HG02642 (cell line): Measurements from ENCODE around the gene FSD2.
A peak's percentile ranks its signal among the peaks of the same experiment; 100 is the strongest.

Source experiments
- ATAC-seq: cut with Tn5 transposase; IDR thresholded peaks from one replicate; pipeline ENCODE4 v1.9.1; 2021; ENCODE audit warnings: mild to moderate bottlenecking; ENCODE audit not compliant: unreplicated experiment, poor library complexity

Gene FSD2

GRCh38 chr15:82805994-82806406, at the start of gene FSD2:
TSS of gene FSD2 (minus strand) at chr15:82806069. CDS start at chr15:82787390, 18,679 bp downstream.
- peak; percentile 46 for ATAC-seq

- no peak for ATAC-seq
Measured at GRCh38 chr15:82854554-82854953, 48.7 kb upstream of the FSD2 start.

- ATAC-seq: no peak
Measured at GRCh38 chr15:82852941-82853561, 47.2 kb upstream of the FSD2 start.

GRCh38 chr15:82851981-82852511, 46.2 kb upstream of the FSD2 start:
- ATAC-seq: no peak

- no peak for ATAC-seq
Measured at GRCh38 chr15:82851306-82851850, 45.5 kb upstream of the FSD2 start.

GRCh38 chr15:82850731-82851130, 44.9 kb upstream of the FSD2 start:
- no peak for ATAC-seq

- ATAC-seq: peak; percentile 47
Measured at GRCh38 chr15:82849556-82850512, 44.0 kb upstream of the FSD2 start.

DNA sequence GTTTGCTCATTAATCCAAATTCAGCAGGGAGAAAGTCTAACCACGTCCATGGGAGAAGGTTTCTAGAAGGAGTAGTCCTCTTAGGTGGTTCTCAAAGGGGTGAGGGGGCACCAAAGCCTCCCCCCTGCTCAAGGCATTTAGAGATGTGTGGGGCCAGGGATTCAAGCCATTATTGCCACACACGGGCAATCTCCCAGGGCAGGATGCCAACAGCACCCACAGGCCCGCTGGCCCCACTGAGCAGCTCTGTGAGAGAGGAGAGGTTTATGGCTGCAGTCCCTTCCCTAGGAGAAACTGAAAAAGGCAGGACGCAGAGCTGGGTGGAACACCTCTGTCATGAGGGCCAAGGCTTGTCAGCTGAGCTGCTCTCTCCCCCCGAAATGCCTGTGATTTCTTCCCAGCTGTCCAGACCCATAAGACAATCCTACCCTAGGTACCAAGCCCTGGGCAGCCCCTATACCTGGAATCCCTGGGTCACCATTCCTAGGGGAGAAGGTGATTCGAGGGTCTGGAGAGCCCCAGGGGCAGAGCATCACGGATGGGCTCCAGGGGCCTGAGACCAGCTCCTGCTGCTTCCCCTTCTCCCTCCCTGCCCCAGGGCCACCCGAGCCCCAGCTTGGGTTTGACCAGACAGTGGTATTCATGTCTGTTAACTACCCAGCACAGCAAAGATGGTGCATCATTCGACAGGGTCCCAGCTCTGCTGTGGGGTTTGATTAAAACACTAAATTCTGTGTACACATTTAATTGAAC, 42.5 kb upstream of the FSD2 start:
- no peak for ATAC-seq

DNA sequence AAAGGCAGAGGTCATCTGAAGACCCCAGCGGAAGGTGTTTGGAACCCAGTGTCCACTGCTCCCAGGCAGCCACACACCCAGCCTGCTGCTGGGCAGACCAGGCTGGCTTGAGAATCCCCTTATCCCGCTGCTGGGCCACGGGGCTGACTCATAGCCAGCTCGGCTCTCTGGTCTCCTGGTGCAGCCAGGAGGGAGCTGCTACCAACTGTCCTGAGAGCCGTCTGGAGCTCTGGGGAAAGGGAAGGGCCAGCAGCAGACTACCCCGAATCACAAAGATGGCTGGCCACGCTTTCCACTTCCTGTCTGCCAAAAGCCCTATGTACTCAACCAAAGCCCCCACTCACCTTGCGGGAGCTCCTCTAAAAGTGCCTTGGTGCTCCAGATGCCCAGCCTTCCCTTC, 41.8 kb upstream of the FSD2 start:
- ATAC-seq: no peak

- ATAC-seq: no peak
Measured at GRCh38 chr15:82846621-82847020, 40.8 kb upstream of the FSD2 start.

DNA sequence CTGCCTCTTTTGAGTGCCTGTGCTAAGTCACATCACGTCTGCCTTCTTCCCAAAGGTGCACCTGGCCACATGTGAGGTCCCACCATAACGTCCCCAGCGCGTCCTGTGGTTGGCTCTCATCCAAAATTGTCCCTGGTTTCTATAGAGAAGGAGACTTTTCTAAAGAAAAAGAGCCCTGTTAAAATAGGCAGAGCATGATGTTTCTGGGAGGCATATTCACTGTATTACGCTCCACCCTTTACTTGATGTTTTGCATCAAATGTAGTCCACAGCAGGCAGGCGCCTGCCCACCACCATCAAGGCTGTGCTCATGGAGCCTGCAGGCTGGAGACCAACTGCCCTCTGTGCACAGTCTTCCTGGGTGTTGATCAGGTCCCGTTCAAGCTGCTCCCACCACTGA, 39.8 kb upstream of the FSD2 start:
- no peak for ATAC-seq

DNA sequence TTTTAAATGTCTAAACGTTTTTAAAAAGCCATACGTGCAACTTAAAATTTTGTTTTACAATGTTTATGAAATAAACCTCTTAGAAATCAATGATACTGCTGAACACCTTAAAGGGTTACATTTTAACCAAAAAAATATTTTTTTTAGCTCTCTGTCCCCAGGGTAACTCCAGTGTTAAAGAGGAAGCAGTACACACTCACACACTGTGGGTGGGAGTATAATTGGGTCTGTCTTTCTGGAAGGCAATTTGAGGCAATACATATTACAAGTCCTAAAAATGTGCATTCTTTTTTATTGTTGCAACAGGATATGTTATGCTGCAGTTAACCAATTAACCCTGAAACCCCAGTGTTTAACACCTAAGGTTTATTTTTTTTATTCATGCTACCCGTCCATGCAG, 37.7 kb upstream of the FSD2 start:
- no peak for ATAC-seq

DNA sequence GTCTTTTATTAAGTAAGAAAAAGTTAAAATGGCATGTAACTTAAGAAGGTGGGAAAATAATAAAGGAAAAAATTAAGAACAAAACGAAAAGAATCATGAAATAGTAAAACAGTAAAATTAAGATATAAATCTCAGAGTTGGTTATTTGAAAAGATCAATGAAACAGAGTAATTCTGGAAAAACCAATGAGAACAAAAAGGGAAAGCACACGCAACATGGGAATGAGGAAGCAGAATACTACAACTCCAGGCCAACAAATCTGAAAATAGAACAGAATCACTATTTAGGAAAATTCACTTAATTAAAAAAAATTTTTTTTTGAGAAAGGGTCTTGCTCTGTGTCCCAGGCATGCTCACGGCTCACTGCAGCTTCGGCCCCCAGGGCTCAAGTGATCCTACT, 34.3 kb upstream of the FSD2 start:
- ATAC-seq: no peak

DNA sequence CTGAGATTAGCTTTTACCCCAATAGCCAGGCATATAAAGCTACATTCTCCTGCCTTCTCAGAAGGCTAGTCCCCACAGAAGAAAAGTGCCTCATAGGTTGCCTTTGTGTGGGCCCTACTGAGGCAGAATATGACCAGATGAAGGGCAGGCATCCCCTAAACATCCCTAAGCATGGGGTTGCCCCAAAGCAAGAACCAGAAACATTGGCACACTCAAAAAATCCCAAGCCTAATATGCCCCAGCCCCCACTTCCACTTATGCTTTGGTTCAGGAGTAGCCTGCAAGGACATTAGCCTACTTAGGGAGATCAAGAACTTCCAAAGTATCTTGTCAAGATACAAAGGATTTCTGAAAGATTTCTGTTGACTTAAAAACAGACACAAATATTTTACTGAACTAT, 33.3 kb upstream of the FSD2 start:
- ATAC-seq: no peak

GRCh38 chr15:82838096-82838735, 32.3 kb upstream of the FSD2 start:
- ATAC-seq: no peak

GRCh38 chr15:82835391-82835917, 29.6 kb upstream of the FSD2 start:
- no peak for ATAC-seq

DNA sequence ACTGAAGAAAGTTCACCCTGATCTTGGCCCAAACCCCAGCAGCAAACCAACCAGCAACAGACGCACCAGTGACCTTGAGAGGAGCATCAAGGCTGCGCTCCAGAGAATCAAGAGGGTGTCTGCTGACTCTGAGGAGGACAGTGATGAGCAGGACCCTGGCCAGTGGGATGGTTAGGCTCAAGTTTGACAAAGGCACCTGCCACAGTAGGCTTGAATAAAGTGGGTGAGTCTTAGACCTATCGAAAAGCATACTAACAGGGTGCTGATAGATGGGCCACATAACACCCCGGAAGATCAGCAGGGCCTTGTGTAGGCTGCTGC, 27.5 kb upstream of the FSD2 start:
- ATAC-seq: no peak

DNA sequence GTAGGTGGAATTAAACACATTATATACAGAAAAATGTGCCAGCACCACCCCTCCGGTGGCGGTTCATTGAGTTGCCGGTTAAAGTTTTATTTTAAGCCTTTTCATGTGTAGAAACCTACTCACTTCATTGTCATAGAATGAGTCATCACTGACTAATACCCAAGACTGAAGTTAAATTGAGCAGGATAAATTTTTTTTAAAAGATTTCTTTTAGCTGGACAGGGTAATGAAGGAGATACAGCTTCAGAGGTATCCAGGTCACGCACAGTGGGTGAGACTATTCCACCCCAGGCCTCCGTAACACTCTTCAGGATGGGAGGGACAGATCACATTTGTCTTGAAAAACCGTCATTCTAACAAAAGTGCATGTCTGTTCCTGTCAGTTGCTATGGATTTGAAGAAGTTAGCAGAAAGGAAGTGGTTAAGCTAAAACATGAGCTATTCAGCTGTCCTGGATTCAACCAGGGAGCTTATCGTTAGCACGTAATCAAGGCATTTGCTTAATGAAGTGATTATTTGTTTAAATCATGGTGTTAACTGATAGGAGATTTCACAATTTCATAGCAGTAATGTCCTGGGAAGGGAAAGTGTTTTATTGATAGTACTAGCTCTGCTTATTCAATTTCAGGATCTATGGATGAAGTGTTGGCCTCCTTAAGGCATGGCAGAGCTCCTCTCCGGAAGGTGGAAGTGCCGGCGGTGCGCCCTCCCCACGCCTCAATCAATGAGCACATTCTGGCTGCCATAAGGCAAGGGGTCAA, 26.9 kb upstream of the FSD2 start:
- peak; percentile 78 for ATAC-seq
